Activated CD4-positive, alpha-beta T cell treated with anti-CD3 and anti-CD28 coated beads, Interleukin-2, amount 50 U/mL, for 48 hours (primary cell): ENCODE data around the gene AMZ2.
"Not testable (repeated sequence)": the region's sequence is repeated elsewhere in the genome, so short reads cannot be mapped to it uniquely, and the experiment has no call there.

Source experiments
- DNase-seq, 2 experiments: peaks; one replicate each; pipeline ENCODE4 v3.0.0-alpha.2; 2020

The AMZ2 gene

GRCh38 chr17:68220786-68221185 is 27.1 kb upstream of the AMZ2 start:
- DNase-seq: not testable (repeated sequence)

- no peak for DNase-seq
Measured at GRCh38 chr17:68221786-68222185, 26.1 kb upstream of the AMZ2 start.

DNA sequence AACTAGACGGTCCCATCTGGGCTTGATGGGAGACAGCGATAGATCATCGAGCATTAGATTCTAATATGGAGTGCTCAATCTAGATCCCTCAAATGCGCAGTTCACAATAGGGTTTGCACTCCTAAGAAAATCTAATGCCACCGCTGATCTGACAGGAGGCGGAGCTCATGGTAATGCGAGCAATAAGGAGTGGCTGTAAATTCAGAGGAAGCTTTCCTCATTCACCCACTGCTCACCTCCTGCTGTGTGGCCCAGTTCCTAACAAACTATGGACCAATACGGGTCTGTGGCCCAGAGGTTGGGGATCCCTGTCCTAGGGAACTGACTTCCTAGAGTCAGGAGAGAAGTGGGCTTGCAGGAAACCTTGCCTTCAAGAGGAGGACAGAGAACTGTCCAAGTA is 25.2 kb upstream of the AMZ2 start:
- no peak for DNase-seq

DNA sequence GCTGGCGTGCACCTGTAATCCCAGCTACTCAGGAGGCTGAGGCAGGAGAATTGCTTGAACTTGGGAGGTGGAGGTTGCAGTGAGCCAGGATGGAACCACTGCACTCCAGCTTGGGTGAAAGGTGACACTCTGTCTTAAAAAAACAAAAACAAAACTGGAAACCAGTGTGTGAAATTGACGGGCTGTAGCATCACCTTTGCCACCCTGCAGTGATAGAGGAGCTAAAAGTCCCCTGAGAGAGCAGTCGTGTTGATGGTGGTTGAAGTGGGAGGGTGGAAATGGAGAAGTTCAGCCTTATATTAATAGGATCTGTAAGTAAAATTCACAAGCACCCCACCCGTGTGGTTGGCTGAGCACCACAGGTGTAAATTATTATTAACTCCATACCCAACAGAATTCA is 22.8 kb upstream of the AMZ2 start:
- DNase-seq: not testable (repeated sequence)

DNA sequence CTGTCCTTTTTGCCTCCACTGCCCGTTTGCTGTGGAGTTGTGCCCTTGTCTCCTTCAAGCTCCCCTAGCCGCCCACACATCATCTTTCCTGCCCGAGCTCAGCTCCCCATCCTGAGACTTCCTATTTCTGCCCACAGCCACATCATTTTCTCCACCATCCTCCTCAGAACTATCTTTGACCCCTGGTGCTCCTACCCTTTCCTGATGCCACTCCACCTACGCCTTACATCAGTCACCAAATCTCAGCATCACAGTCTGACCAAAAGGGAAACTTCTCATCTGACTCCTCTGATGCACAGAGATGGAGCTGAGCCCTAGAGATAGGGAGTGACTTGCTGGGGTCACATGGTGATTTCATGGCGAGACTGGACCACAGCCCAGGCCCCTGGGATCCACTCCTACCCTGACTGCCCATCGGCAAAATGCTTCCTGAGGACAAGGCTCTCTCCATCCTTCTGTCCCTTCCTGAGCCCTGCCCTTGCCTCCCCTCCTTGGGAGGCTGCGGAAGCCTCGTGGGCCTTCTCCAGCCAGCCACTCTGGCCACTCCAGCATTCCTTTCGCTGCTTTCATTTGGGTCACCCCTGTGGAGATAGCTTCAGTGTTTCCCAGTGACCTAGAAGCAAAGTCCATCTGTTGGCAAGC is 19.7 kb upstream of the AMZ2 start:
- DNase-seq: peak; percentile 21 to 44

DNA sequence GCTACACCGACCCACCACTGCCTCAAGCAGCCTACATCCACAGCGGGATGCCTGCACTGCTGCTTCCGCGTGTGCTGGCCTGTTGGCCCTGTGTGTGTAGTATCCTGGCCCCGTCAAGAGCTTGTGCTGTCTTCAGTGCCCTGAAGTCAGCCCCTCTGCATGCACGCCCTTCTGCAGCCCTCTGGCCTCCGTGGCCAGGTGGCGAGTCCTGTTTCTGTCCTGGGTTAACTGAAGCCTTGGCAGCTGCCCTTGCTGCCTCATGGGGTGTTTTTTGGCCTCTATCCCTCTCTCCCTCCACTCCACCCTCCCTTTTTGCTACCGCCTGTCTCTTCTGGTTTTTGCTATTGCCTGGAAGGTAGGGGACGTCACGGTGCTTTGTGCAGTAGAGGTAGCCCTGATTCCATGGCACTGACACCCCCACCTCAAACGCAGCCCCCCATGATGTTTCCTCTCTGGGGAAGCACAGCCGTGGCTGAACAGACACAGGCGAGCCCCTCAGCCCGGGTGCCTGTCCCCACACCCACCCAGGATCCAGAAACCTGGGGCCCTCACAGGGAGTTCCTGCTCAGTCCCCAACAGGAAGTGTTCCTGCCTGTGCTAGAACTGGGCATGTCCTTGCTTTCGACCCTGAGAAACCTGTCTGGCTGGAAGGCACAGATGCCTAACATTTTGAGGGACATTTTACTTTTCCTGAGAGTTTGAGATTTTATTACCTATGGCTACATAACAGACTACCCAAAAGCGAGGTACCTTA is 18.8 kb upstream of the AMZ2 start:
- DNase-seq: no peak

GRCh38 chr17:68229619-68230018 is 18.2 kb upstream of the AMZ2 start:
- DNase-seq: no peak

DNA sequence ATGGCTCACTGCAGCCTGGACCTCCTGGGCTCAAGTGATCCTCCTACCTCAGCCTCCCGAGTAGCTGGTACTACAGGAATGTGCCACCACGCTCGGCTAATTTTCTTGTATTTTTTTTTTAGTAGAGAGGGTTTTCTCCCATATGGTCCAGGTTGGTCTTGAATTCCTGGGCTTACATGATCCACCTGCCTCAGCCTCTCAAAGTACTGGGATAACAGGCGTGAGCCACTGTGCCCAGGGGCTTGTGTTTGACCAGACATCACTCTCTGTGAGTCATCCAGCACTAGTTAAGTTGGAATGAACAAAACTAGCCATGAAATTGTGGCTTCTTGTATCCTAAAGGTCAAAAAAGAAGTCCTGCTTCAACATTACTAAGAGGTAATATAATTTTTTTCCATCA is 16.7 kb upstream of the AMZ2 start:
- DNase-seq: not testable (repeated sequence)

GRCh38 chr17:68231541-68231940 is 16.3 kb upstream of the AMZ2 start:
- DNase-seq: no peak

GRCh38 chr17:68232741-68233140 is 15.1 kb upstream of the AMZ2 start:
- not testable (repeated sequence) for DNase-seq

DNA sequence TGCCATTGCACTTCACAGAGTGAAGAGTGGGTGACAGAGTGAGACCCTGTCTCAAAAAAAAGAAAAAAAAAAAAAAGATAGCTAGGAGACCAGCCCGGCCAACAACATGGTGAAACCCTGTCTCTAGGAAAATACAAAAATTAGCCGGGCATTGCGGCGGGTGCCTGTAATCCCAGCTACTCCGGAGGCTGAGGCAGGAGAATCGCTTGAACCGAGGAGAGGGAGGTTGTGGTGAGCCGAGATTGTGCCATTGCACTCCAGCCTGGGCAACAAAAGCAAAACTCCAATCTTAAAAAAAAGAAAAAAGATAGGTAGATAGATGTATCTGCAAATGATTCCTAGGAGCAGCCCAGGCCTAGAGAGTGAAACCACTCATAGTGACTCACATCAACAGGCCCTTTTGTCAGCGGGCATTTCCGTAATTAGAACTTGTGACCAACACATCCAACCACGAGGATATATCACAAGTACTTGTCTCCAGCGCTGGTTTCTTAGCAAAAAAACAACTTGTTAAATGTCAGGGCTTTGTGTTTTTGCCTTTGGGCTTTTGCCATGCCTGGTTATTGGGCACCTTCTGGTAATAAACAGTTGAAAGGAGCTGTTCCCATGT is 13.0 kb upstream of the AMZ2 start:
- DNase-seq: peak in 1 of 2 experiments; percentile 43

DNA sequence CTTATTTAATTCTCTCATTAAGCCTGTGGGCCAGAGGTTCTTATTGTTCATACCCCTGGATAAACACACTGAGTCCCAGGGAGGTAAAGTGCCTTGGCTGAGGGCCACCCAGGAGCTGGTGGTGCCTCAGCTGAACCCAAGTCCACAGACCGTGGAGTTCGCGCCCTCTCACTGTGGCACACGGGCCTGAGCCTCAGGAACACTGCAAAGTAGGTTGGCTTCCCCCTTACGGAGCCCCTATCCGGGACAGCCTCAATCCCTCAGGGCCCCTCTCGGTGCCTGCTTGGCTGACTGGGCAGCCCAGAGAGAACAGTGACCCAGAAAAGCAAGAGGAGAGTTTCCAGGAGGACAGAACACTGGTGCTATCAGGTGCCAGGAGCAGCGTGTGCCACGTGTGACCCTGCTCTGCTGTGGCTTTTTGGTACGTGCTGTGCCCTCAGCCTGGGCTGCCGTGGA is 12.5 kb upstream of the AMZ2 start:
- not testable (repeated sequence) for DNase-seq

DNA sequence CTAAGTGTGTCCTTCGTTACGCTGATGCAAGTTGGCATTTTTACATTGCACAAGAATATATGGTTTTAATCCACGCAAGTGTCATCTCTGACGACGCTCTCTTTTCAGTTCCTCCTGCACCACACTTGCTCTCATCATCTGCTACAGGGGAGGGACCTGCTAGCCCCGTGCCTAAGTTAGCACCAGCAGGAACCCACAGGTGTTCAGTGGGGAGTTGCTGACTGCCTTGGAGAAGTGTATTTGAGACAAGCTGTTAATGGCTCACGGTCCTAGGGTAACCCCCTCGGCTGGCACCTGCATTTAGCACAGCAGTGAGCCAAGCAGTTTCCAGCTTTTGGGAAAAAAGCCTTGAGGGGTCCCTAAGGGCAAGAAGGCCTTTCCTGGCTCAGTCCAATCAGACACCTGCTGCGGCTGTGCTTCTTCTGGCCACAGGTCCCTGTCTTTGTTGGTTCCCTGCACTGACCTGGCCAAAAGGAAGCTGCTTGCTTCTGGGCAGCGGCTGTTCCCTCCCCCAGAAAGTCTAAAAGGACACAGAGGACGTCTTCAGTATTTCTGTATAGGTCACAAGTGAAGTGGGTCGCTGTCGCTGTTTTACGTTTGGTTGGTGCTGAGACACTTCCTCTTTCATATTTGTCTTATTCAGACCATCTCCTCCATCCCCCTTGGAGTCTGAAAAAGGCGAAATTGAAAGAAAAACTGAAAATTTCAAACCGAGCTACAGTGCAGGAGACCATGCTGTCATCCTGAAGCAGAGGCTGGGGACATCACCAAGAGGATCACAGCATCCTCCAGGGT is 10.3 kb upstream of the AMZ2 start:
- peak in 1 of 2 experiments; percentile 46 for DNase-seq

- peak in 1 of 2 experiments; percentile 20 for DNase-seq
Measured at GRCh38 chr17:68238164-68238870, 9.5 kb upstream of the AMZ2 start.

GRCh38 chr17:68238871-68239253 is 9.0 kb upstream of the AMZ2 start:
- DNase-seq: peak in 1 of 2 experiments; percentile 45

DNA sequence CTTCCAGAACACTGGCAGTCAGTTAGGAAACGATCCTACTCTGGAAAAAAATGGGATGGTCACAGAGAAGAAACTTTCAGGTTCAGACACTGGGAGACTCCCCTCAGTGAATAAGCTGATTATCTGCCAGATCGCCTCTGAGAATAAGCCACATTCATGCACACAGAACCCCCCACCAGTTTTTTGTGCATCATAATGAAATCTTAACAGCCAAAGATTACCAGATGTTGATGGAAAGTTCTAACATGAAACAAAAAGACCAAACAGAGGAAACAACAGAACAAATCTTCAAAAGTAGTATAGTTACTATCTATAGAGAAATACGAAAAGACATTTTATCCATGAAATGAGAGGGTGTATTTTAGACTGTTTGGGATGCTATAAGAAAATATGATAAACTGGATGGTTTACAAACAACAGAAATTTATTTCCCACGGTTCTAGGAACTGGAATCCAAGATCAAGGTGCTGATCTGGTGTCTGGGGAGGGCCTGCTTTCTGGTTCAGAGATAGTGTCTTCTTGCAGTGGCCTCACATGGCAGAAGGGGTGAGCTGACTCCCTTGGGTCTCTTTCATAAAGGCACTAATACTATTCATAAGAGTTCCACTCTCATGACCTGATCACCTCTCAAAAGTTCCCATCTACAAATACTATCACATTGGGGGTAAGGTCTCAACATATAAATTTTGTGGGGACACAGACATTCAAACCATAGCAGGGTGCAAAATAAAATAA is 8.0 kb upstream of the AMZ2 start:
- DNase-seq: no peak

- DNase-seq: no peak
Measured at GRCh38 chr17:68246271-68247028, 1.4 kb upstream of the AMZ2 start.

GRCh38 chr17:68248199-68248825 is 469 bp downstream of the AMZ2 start:
- DNase-seq: peak in 1 of 2 experiments; percentile 69

GRCh38 chr17:68248891-68249290 is 1.0 kb downstream of the AMZ2 start:
- DNase-seq: no peak

DNA sequence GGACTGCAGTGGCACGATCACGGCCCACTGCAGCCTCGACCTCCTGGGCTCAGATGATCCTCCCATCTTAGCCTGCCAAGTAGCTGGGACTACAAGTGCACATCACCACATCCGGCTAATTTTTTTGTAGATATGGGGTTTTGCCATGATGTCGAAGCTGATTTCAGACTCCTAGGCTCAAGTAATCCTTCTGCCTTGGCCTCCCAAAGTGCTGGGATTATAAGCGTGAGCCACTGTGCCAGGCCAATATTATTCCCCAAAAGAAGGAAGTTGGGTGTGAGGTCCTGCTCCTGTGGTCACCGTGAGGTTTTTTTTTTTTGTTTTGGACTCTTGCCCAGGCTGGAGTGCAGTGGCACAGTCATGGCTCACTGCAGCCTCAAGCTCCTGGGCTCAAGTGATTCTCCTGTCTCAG is 1.5 kb downstream of the AMZ2 start:
- no peak for DNase-seq
